HepG2 (cell line): Measurements from ENCODE around the gene MYADML2. TPM values are rescaled to one million over a fixed set of nuclear protein-coding genes. Genes with fewer than 3 reads are reported as not detected.

ENCODE experiments used
- CBX2 ChIP-seq, 2 experiments: fragments of 200-600 bp in 1 of 2; sonication (generic); formaldehyde crosslinking in 1 of 2; IDR thresholded peaks; 2 replicates each; pipeline versions ENCODE4 v1.7.0 to v1.8.1; 2018 to 2022; ENCODE audit warnings: low read depth in 2 of 2, low read length in 1 of 2, mild to moderate bottlenecking in 1 of 2, missing genetic modification reagents in 1 of 2
- CENPT ChIP-seq: sonication (generic); formaldehyde crosslinking; IDR thresholded peaks from 2 replicates; pipeline ENCODE4 v1.8.0; 2022; ENCODE audit warnings: low read depth, mild to moderate bottlenecking, moderate library complexity, missing genetic modification reagents
- FOXM1 ChIP-seq: sonication (generic); formaldehyde crosslinking; IDR thresholded peaks from 2 replicates; pipeline ENCODE4 v1.5.0; 2020; ENCODE audit warnings: missing genetic modification reagents
- GFI1 ChIP-seq: sonication (generic); formaldehyde crosslinking; IDR thresholded peaks from 2 replicates; pipeline ENCODE4 v1.5.0; 2020; ENCODE audit warnings: missing genetic modification reagents, mild to moderate bottlenecking, borderline replicate concordance
- HNRNPL ChIP-seq: fragments of 200-400 bp; formaldehyde crosslinking; IDR thresholded peaks from 2 replicates; pipeline ENCODE4 v1.6.1; 2017; ENCODE audit warnings: mild to moderate bottlenecking, low read depth, low read length
- NFE2 ChIP-seq: sonication (generic); formaldehyde crosslinking; IDR thresholded peaks from 2 replicates; pipeline ENCODE4 v1.4.0; 2020; ENCODE audit warnings: missing genetic modification reagents
- NR2F1 ChIP-seq, 2 experiments: fragments of 450-650 bp in 1 of 2; formaldehyde crosslinking in 1 of 2; IDR thresholded peaks; 2 replicates each; pipeline versions ENCODE4 v1.5.0 to v1.6.1; 2016 to 2020; ENCODE audit warnings: mild to moderate bottlenecking in 1 of 2, missing compliant biosample characterization in 1 of 2, missing genetic modification reagents in 1 of 2, moderate library complexity in 1 of 2
- POLR2AphosphoS5 ChIP-seq: IDR thresholded peaks from 2 replicates; pipeline ENCODE4 v1.6.1; 2012; ENCODE audit warnings: low read depth, low read length
- SALL1 ChIP-seq: sonication (generic); formaldehyde crosslinking; IDR thresholded peaks from 2 replicates; pipeline ENCODE4 v1.8.0; 2022; ENCODE audit warnings: mild to moderate bottlenecking, missing genetic modification reagents
- SATB2 ChIP-seq: sonication (generic); formaldehyde crosslinking; IDR thresholded peaks from 2 replicates; pipeline ENCODE4 v1.5.0; 2020; ENCODE audit warnings: missing genetic modification reagents
- SCMH1 ChIP-seq: sonication (generic); formaldehyde crosslinking; IDR thresholded peaks from 2 replicates; pipeline ENCODE4 v1.9.0; 2021; ENCODE audit warnings: missing genetic modification reagents, mild to moderate bottlenecking, borderline replicate concordance
- SYNCRIP ChIP-seq: fragments of 200-400 bp; formaldehyde crosslinking; IDR thresholded peaks from 2 replicates; pipeline ENCODE4 v1.6.1; 2018; ENCODE audit warnings: mild to moderate bottlenecking, low read depth, low read length; ENCODE audit not compliant: insufficient read depth
- ZC3H13 ChIP-seq: sonication (generic); formaldehyde crosslinking; IDR thresholded peaks from 2 replicates; pipeline ENCODE4 v1.8.1; 2023; ENCODE audit warnings: mild to moderate bottlenecking, missing genetic modification reagents, moderate library complexity
- ZFX ChIP-seq: sonication (generic); formaldehyde crosslinking; IDR thresholded peaks from 2 replicates; pipeline ENCODE4 v1.4.0; 2020; ENCODE audit warnings: mild to moderate bottlenecking, low read depth, missing genetic modification reagents, moderate library complexity
- ZNF260 ChIP-seq: sonication (generic); formaldehyde crosslinking; IDR thresholded peaks from 2 replicates; pipeline ENCODE4 v1.4.0; 2020; ENCODE audit warnings: missing genetic modification reagents, low read depth, mild to moderate bottlenecking, borderline replicate concordance
- ZNF274 ChIP-seq: sonication (generic); formaldehyde crosslinking; IDR thresholded peaks from 2 replicates; pipeline ENCODE4 v1.5.1; 2020; ENCODE audit warnings: mild to moderate bottlenecking, missing genetic modification reagents
- ZNF549 ChIP-seq: sonication (generic); formaldehyde crosslinking; IDR thresholded peaks from 2 replicates; pipeline ENCODE4 v1.5.0; 2020; ENCODE audit warnings: missing genetic modification reagents
- ZSCAN22 ChIP-seq: sonication (generic); formaldehyde crosslinking; IDR thresholded peaks from 2 replicates; pipeline ENCODE4 v1.4.0; 2020; ENCODE audit warnings: mild to moderate bottlenecking, missing genetic modification reagents
- polyA plus RNA-seq, 8 experiments: library from polyadenylated mRNA; depleted of rRNA in 3 of 8; stranded (reverse) in 7 of 8; unstranded in 1 of 8; fragments of >200 nt; fragmentation: Illumina TruSeq in 4 of 8; extraction: Trizol in 4 of 8; gene quantifications; 2 replicates each; pipeline versions ENCODE4 v1.2.1 to v1.2.3, GENCODE V29; 2011 to 2016; ENCODE audit warnings: low read depth in 4 of 8, missing spikeins in 1 of 8, mixed read lengths in 1 of 8; ENCODE audit not compliant: insufficient read depth in 1 of 8
- total RNA-seq, 5 experiments: library from RNA; depleted of rRNA; stranded (reverse); fragments of >200 nt; fragmentation: Illumina TruSeq; extraction: Trizol; gene quantifications; 2 replicates each; pipeline ENCODE4 v1.2.3, GENCODE V29; 2016; ENCODE audit warnings: low read depth in 1 of 5
- TF ChIP-seq, protein P1 (sequence below): sonication (generic); formaldehyde crosslinking; IDR thresholded peaks from 2 replicates; pipeline ENCODE4 v1.5.0; 2020; ENCODE audit warnings: missing genetic modification reagents, mild to moderate bottlenecking, borderline replicate concordance
- TF ChIP-seq, protein P2 (sequence below): sonication (generic); formaldehyde crosslinking; IDR thresholded peaks from 2 replicates; pipeline ENCODE4 v1.4.0; 2020; ENCODE audit warnings: mild to moderate bottlenecking, low read depth, missing genetic modification reagents
- TF ChIP-seq, protein P3 (sequence below): sonication (generic); formaldehyde crosslinking; IDR thresholded peaks from 2 replicates; pipeline ENCODE4 v1.8.1; 2023; ENCODE audit warnings: missing genetic modification reagents, inconsistent platforms, borderline replicate concordance
- TF ChIP-seq, protein P4 (sequence below): sonication (generic); formaldehyde crosslinking; IDR thresholded peaks from 2 replicates; pipeline ENCODE4 v1.5.0; 2020; ENCODE audit warnings: missing genetic modification reagents
- TF ChIP-seq, protein P5 (sequence below): sonication (generic); formaldehyde crosslinking; IDR thresholded peaks from 2 replicates; pipeline ENCODE4 v1.5.0; 2020; ENCODE audit warnings: mild to moderate bottlenecking, missing genetic modification reagents, borderline replicate concordance

The MYADML2 gene
- total and polyA plus RNA-seq, 2 of the 13 experiments (the other 11 are each of a cell fraction or from before 2014, with no cell fraction given) = not detected

DNA sequence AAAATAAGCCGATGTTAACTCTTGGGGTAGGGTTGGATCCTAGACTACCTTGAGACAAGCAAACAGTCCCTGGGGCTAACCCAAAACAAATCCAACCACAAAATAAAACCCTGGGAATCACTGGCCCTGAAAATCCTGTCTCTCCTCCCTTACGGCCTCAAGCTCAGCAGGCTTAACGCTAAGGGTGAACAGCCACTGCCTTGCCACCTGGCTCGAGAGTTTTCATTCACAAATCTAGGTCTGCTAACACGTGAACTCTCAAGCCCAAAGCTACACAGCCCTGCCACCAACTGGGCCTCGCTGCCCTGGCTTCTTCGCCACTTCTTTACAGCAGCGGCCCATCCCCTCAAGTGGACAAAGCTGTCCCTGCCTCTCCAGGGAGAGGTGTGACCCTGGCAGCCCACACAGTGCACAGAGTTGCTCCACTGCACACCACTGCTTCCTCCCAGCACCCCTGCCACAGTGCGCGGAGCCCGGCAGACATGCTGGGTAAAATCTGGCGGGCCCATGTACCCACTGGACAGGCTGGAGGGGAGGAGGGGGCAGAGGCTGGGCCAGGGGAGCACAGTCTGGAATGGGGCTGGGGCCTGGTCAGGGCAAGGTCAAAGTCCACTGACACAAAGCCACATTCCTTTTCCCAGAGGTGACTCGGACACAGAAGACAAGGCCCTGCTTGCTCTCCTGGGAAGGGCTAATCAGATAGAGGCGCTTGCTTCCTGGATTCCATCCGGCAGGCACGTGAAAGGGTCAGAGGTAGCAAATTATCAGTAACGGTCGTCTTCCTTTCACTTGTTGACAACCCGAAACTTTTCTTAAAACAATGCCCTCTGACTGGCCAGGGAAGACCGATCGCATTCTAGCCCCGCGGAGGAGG is 36.8 kb downstream of the MYADML2 start (continued):
- TF ChIP-seq CBX2 (IDR thresholded peaks at IDR 0.05; ENCODE audit: low read depth, low read length) = no peak
- TF ChIP-seq CBX2 (CRISPR knock-in tag; IDR thresholded peaks at IDR 0.05; ENCODE audit: low read depth) = no peak; the same call in 1 of the 2 replicates
- TF ChIP-seq SYNCRIP = no peak
- 0 out of 2 replicates have a peak, but pooled peaks have one; percentile 11 for TF ChIP-seq GFI1 (CRISPR knock-in tag)
- TF ChIP-seq ZNF274 = peak; percentile 91
- TF ChIP-seq, protein P1, sequence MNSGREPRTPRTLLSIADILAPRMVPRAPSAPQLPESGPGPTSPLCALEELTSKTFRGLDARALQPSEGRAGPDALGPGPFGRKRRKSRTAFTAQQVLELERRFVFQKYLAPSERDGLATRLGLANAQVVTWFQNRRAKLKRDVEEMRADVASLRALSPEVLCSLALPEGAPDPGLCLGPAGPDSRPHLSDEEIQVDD (CRISPR knock-in tag) = peak; percentile 54; the same call in 1 of the 2 replicates
- peak; percentile 88 for TF ChIP-seq POLR2AphosphoS5
- TF ChIP-seq SATB2 (CRISPR knock-in tag) = peak; percentile 92
- TF ChIP-seq, protein P2, sequence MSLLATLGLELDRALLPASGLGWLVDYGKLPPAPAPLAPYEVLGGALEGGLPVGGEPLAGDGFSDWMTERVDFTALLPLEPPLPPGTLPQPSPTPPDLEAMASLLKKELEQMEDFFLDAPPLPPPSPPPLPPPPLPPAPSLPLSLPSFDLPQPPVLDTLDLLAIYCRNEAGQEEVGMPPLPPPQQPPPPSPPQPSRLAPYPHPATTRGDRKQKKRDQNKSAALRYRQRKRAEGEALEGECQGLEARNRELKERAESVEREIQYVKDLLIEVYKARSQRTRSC (CRISPR knock-in tag) = no peak
- TF ChIP-seq SCMH1 (CRISPR knock-in tag) = no peak
- TF ChIP-seq, protein P3, sequence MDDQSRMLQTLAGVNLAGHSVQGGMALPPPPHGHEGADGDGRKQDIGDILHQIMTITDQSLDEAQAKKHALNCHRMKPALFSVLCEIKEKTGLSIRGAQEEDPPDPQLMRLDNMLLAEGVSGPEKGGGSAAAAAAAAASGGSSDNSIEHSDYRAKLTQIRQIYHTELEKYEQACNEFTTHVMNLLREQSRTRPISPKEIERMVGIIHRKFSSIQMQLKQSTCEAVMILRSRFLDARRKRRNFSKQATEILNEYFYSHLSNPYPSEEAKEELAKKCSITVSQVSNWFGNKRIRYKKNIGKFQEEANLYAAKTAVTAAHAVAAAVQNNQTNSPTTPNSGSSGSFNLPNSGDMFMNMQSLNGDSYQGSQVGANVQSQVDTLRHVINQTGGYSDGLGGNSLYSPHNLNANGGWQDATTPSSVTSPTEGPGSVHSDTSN = 0 out of 2 replicates have a peak, but pooled peaks have one; percentile 66
- TF ChIP-seq, protein P4, sequence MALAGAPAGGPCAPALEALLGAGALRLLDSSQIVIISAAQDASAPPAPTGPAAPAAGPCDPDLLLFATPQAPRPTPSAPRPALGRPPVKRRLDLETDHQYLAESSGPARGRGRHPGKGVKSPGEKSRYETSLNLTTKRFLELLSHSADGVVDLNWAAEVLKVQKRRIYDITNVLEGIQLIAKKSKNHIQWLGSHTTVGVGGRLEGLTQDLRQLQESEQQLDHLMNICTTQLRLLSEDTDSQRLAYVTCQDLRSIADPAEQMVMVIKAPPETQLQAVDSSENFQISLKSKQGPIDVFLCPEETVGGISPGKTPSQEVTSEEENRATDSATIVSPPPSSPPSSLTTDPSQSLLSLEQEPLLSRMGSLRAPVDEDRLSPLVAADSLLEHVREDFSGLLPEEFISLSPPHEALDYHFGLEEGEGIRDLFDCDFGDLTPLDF (CRISPR knock-in tag) = peak; percentile 68; the same call in 1 of the 2 replicates
- peak; percentile 99 for TF ChIP-seq ZFX
- peak; percentile 40; the same call in 1 of the 2 replicates for TF ChIP-seq CENPT (CRISPR knock-in tag)
- peak; percentile 99 for TF ChIP-seq ZC3H13 (CRISPR knock-in tag)
- TF ChIP-seq SALL1 (CRISPR knock-in tag) = peak; percentile 80; the same call in 1 of the 2 replicates
- no peak for TF ChIP-seq ZNF260 (CRISPR knock-in tag)
- TF ChIP-seq NFE2 (CRISPR knock-in tag) = no peak
- peak; percentile 86 to 90 for TF ChIP-seq NR2F1 (CRISPR knock-in tag; IDR thresholded peaks at IDR 0.05)
- peak; percentile 97 for TF ChIP-seq HNRNPL
- TF ChIP-seq FOXM1 (CRISPR knock-in tag) = no peak
- TF ChIP-seq ZNF549 (CRISPR knock-in tag) = no peak
- TF ChIP-seq, protein P5, sequence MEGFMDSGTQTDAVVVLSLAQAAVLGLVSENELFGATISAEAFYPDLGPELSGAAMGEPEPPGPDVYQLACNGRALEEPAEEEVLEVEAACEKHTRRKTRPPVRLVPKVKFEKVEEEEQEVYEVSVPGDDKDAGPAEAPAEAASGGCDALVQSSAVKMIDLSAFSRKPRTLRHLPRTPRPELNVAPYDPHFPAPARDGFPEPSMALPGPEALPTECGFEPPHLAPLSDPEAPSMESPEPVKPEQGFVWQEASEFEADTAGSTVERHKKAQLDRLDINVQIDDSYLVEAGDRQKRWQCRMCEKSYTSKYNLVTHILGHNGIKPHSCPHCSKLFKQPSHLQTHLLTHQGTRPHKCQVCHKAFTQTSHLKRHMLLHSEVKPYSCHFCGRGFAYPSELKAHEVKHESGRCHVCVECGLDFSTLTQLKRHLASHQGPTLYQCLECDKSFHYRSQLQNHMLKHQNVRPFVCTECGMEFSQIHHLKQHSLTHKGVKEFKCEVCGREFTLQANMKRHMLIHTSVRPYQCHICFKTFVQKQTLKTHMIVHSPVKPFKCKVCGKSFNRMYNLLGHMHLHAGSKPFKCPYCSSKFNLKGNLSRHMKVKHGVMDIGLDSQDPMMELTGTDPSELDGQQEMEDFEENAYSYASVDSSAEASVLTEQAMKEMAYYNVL = no peak; the same call in 1 of the 2 replicates
- peak; percentile 89; the same call in 1 of the 2 replicates for TF ChIP-seq ZSCAN22 (CRISPR knock-in tag)
